ENCODE data around the gene ZFAND2A. TPM values are rescaled to one million over a fixed set of nuclear protein-coding genes. Genes with fewer than 3 reads are reported as not detected.

Gene ZFAND2A
- total RNA-seq, 1 experiment from 2014 or later: 19.1 TPM

GRCh38 chr7:1103789-1104515, 56.0 kb downstream of the ZFAND2A start:
- Histone ChIP-seq H3K4me1 (ENCODE audit: control insufficient read depth in 1 of 2, insufficient read depth in 2 of 2, low read length in 2 of 2) (no peaks in the 10 kb centered on the region), H3K27me3 (ENCODE audit: insufficient read depth, low read length) (no peaks in the 10 kb centered on the region), H3K36me3 (ENCODE audit: control insufficient read depth in 1 of 2, insufficient read depth in 2 of 2, low read length in 2 of 2) (no peaks in the 10 kb centered on the region), H3K4me2 (ENCODE audit: low read length) (no peak overlapping the region), H4K20me1 (ENCODE audit: insufficient read depth) (no peaks in the 10 kb centered on the region), H3K9me3 (ENCODE audit: control insufficient read depth in 1 of 2, insufficient read depth in 1 of 2, low read depth in 1 of 2, low read length in 2 of 2) (no peaks in the 10 kb centered on the region), H3K9me2 (ENCODE audit: insufficient read depth) (no peaks in the 10 kb centered on the region), H3K4me3 (replicated peaks in 1 of 2; ENCODE audit: low read depth in 1 of 2, low read length in 2 of 2) (no peak overlapping the region), H3K79me2 (ENCODE audit: insufficient read depth, low read length) (peaks cover 31% of the 10 kb centered on the region; the same call in 1 of the 2 replicates), H3K9ac (ENCODE audit: low read length) (no peak overlapping the region), H2AFZ (ENCODE audit: low read depth, low read length, poor library complexity, severe bottlenecking) (no peak overlapping the region), H3K27ac (ENCODE audit: low read depth, low read length) (no peak overlapping the region)
- ChIA-PET CTCF (no interaction called here), POLR2A (no interaction called here), RAD21 (ENCODE audit: low non-redundant PET in 1 of 2, low total read pairs in 2 of 2, uncharacterized antibody in 2 of 2, unreplicated experiment in 2 of 2) (no interaction called here)
- TF ChIP-seq CTCF (IDR thresholded peaks at IDR 0.05 in 2 of 3, conservative IDR thresholded peaks at IDR 0.05 in 1 of 3; ENCODE audit: borderline replicate concordance in 1 of 3, insufficient read depth in 1 of 3, low read depth in 2 of 3, low read length in 2 of 3): no peak
- no peak for TF ChIP-seq RAD21 (IDR thresholded peaks at IDR 0.05; ENCODE audit: low read depth)
- no peak for TF ChIP-seq SIN3A (IDR thresholded peaks at IDR 0.05; ENCODE audit: low read depth)
- TF ChIP-seq CBX3 (IDR thresholded peaks at IDR 0.05; ENCODE audit: low read depth): no peak
- no peak for TF ChIP-seq FOSL1 (IDR thresholded peaks at IDR 0.05; ENCODE audit: low read depth)
- TF ChIP-seq REST (IDR thresholded peaks at IDR 0.05; ENCODE audit: low read depth): no peak
- TF ChIP-seq SRF (IDR thresholded peaks at IDR 0.05; ENCODE audit: low read depth): no peak
- no peak for TF ChIP-seq TCF7L2 (IDR thresholded peaks at IDR 0.05; ENCODE audit: borderline replicate concordance, extremely low read depth, insufficient read depth, insufficient read length)
- no peak for TF ChIP-seq EZH2 (IDR thresholded peaks at IDR 0.05)
- no peak for TF ChIP-seq MAX (IDR thresholded peaks at IDR 0.05)
- TF ChIP-seq ZFX (IDR thresholded peaks at IDR 0.05): no peak
- no TSS peak for BruUV-seq (replicated peaks)
- intact Hi-C loops (cut with micrococcal nuclease): no loop called here
- ATAC-seq (no peak), DNase-seq (ENCODE audit: low read depth, low spot score) (no peak)

Data from HCT116 (cell line).